Activated CD8-positive, alpha-beta memory T cell treated with anti-CD3 and anti-CD28 coated beads, Interleukin-2, amount 50 U/mL, for 24 hours (primary cell): Measurements from ENCODE around the gene ACBD6.

Source experiments
- DNase-seq: peaks from one replicate; pipeline ENCODE4 v3.0.0-alpha.2; 2020; ENCODE audit errors: extremely low read depth

The ACBD6 gene

DNA sequence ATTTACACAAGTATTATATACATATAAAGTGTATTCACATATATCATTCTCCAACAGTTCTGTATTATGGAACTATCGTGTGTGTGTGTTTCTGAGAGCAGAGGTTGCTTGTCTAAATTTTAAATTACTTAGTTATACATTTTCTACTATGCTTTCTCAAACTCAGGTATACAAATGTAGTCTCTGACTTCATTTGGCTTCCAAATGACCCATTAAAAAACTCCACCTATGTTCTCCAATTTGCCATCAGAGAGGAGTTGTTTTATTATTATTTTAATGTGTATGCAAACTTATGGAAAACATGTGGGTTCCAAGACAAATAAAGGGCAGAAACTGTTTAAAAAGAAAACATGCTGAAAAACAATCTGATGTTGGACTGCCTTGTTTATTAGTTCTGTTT lies 131.8 kb downstream of the ACBD6 start:
- no peak for DNase-seq

DNA sequence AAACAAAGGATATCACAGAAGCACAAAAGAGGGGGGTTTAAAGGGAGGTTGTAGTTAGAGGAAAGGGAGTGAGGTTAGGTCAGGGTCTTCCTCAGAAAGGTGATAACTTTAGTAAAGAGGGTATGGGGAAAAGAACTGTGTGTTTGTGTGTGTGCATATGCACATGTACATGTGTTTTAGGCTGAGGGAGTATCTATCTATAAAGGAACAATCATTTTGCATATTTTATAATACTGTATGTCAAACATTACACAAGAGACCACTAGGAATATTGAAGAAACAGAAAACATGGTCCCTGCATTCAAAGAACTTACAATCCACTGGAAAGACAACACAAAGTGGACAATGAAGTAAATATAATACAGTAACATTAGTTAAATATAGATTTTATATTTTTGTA lies 132.2 kb downstream of the ACBD6 start:
- DNase-seq: no peak

DNA sequence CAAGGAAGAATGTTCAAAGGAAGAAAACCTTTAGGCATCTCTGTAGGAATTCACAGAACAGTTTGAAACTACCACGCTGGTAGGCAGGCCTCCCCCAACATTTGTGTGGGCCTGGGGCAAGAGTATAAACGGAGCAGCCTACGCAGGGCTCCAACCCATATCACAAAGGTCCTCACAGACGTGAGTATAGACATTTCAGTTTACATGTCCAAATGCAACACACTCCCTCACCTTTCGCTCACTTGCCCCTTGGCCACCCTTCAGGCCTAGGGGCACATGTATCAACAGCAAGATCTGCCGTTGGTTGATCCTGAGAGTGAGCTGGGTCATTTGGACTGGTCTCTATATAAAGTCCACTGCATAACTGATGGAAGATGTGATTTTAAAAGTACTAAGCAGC lies 133.3 kb downstream of the ACBD6 start:
- no peak for DNase-seq

DNA sequence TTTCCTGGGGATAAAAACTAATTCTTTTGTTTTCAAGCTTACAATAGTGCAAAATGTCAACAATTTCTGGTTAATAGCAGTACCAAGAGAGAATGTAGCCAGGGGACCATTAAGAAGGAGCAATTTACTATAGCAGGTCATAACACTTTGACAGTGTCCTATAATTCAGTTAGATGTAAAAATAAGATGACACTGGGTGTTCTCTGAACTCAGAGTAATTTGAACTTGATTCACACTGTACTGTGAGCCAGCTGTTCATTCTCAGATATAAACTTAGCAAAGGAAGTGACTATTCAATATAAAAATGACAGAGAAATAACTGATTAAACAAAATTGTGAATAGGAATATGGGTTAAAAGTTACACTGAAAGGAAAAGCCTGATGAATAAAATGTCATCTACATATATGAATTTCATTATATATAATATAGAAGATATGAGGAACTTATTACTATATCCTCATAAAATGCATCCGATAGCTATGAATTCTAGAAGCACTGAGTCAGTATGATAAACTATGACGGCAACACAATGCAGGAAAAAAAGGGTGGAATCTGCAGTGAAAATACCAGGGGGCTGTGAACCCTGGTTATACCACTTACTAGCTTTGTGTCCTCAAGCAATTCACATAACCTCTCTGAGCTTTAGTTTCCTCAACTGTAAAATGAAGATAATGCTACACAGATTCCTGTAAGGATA lies 135.9 kb downstream of the ACBD6 start:
- no peak for DNase-seq

DNA sequence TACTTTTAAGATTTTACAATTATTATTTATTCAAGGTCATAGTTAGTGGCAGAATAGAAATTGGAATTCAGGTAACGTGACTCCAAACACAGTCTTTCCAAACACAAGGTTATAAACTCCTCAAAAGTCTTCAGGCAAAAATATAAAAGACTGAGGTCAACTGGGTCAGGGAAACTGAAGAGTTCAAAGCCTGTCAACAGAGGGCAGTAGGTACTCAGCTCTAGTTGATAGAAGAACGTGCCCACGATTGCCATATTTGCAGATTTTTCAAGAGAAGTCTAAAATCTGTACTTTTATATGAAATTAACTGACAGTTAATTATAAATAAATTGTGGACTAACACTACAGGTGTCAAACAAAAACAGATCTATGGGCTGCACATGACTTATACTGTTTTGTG lies 137.3 kb downstream of the ACBD6 start:
- no peak for DNase-seq

- no peak for DNase-seq
Measured at GRCh38 chr1:180363246-180363995, 139.0 kb downstream of the ACBD6 start.

- no peak for DNase-seq
Measured at GRCh38 chr1:180360333-180361075, 141.9 kb downstream of the ACBD6 start.

GRCh38 chr1:180358649-180359048 lies 143.7 kb downstream of the ACBD6 start:
- no peak for DNase-seq

DNA sequence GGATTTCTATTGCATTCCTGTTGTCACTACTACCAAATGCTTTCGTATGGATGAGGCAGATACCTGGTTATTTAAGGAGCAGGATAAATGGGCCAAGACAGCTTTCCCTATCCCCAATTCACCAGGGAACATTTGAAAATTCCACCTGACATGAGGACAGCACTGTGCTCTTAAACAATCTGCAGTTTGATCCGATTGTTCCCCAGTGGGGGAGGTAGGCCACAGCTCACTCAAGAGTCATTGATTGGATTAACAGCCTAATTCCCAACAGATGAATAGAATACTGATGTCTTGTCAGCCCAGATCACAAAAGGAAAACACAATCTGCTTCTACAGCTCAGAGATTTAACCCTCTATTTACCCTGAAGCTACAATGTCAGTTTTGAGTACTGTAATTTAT lies 148.4 kb downstream of the ACBD6 start:
- DNase-seq: no peak

DNA sequence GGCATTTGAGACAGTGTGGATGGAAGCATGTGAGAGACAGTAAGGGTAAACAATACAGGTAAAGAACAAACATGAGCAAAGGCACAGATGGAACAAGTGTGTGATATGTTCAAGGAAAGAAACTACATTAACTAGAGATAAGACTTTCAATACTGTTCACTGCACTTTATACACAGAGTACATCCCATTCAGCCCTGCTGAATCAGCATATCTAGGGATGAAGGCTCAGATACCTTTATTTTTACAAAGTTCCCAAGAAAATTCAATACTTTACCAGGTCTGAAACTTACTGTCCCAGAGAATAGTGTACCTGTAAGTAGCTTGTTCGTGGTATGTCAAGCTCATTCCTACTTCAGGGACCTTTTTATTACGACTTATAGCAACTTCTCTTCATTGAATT lies 149.8 kb downstream of the ACBD6 start:
- DNase-seq: no peak

DNA sequence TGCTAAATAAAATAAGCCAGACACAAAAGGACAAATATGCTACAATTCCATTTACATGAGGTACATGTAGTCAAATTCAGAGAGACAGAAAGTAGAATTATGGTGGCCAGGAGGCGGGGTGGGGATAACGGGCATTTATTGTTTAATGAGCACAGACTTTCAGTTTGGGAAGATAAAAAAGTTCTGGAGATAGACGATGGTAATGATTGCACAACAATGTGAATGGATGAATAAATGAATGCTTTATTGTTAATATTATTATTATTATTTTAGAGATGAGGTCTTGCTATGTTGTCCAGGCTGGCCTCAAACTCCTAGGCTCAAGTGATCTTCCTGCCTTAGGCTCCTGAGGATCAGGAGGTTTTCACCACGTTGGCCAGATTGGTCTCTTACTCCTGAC lies 150.4 kb downstream of the ACBD6 start:
- no peak for DNase-seq

DNA sequence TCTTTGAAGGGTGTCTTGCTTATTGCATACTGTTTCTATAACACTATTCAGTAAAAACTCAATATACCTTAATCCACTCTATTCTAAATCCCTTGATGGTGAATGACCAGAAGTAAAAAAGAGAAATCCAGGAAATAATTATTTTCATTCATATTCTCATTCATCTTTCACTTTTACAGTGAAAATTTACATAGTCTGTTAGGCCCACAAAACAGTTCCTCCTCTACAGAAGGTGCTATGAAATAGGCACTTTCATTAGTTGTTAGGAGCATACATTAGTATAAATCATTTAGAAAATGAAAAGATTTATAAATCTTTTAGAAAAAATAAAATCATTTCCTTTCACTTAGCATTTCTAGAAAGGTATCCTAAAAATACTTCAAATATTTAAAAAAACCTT lies 157.2 kb downstream of the ACBD6 start:
- DNase-seq: no peak

- DNase-seq: no peak
Measured at GRCh38 chr1:180343921-180344769, 158.2 kb downstream of the ACBD6 start.

GRCh38 chr1:180327089-180327488 lies 175.3 kb downstream of the ACBD6 start:
- no peak for DNase-seq

GRCh38 chr1:180312926-180313325 lies 189.5 kb downstream of the ACBD6 start:
- no peak for DNase-seq

- DNase-seq: no peak
Measured at GRCh38 chr1:180311011-180311730, 191.2 kb downstream of the ACBD6 start.

DNA sequence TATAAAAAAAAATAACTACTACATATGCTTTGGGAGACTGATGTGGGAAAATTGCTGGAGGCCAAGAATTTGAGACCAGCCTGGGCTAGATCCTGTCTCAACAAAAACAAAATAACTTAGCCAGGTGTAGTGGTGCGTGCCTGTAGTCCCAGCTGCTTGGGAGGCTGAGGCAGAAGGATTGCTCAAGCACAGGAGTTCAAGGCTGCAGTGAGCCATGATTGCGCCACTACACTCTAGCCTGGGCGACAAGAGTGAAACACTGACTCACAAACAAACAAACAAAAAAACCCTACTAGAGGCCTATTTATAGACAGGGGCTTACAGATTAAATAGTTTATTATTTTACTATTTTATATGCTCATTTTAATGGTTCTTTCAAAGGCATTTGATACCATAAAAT lies 192.3 kb downstream of the ACBD6 start:
- no peak for DNase-seq

GRCh38 chr1:180309338-180309737 lies 193.0 kb downstream of the ACBD6 start:
- no peak for DNase-seq

- no peak for DNase-seq
Measured at GRCh38 chr1:180301135-180301742, 201.1 kb downstream of the ACBD6 start.

DNA sequence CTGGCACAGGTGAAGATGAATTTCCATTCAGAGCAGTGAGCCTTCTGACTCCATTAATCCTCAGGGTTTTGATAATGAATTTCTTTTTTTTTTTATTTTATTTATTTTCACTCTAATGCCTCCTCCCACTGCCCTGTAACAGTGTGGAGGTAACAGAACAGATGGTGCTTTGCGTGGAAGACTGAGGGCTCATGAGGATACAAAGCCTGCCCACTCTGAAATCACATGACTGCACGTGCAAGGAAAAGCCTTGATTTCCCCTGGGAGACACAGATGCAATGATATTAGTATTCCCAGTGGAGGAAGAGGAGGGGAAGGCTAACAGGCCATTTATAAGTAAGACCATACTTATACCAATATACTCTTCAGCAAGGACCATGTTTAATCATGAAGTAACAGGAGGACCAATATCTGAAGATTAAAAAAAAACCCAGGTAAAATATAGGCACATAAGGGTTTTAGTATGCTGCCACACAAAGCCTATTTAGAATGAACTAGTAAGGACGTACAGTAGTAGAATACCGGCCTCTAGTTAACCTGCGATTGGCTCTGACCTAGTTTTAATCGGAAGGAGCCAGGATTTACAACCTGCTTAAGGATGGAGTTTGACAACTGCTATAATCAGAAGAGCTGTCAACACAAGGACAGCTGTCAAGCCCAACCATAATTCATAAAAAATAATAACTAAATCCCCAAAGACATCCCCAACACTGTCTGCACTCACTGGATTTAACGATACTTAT lies 202.7 kb downstream of the ACBD6 start:
- no peak for DNase-seq
